ENCODE measurements around the gene TENT4A.

TENT4A gene

GRCh38 chr5:6718718-6719117 lies 5.5 kb downstream of the TENT4A start:
- DNase-seq, result no peak

- no peak for DNase-seq
Measured at GRCh38 chr5:6719417-6719816, 6.2 kb downstream of the TENT4A start.

GRCh38 chr5:6719896-6720560 lies 6.8 kb downstream of the TENT4A start:
- DNase-seq, result no peak

GRCh38 chr5:6720561-6720921 lies 7.3 kb downstream of the TENT4A start:
- DNase-seq, result no peak

- no peak for DNase-seq
Measured at GRCh38 chr5:6721442-6721841, 8.2 kb downstream of the TENT4A start.

GRCh38 chr5:6722015-6722414 lies 8.8 kb downstream of the TENT4A start:
- no peak for DNase-seq

- DNase-seq, result no peak
Measured at GRCh38 chr5:6723122-6723815, 10.0 kb downstream of the TENT4A start.

- no peak for DNase-seq
Measured at GRCh38 chr5:6723816-6724300, 10.6 kb downstream of the TENT4A start.

- no peak for DNase-seq
Measured at GRCh38 chr5:6724321-6724929, 11.2 kb downstream of the TENT4A start.

- DNase-seq, result no peak
Measured at GRCh38 chr5:6725421-6725820, 12.2 kb downstream of the TENT4A start.

- no peak for DNase-seq
Measured at GRCh38 chr5:6726006-6726405, 12.8 kb downstream of the TENT4A start.

GRCh38 chr5:6727231-6727630 lies 14.0 kb downstream of the TENT4A start:
- DNase-seq, result no peak

- peak; percentile 34 for DNase-seq
Measured at GRCh38 chr5:6728011-6728794, 15.0 kb downstream of the TENT4A start.

- DNase-seq, result no peak
Measured at GRCh38 chr5:6728795-6729183, 15.6 kb downstream of the TENT4A start.

- peak; percentile 64 for DNase-seq
Measured at GRCh38 chr5:6729386-6730310, 16.4 kb downstream of the TENT4A start.

GRCh38 chr5:6730407-6730806 lies 17.2 kb downstream of the TENT4A start:
- peak; percentile 46 for DNase-seq

- no peak for DNase-seq
Measured at GRCh38 chr5:6730807-6731206, 17.6 kb downstream of the TENT4A start.

- no peak for DNase-seq
Measured at GRCh38 chr5:6731465-6732237, 18.4 kb downstream of the TENT4A start.

- DNase-seq, result no peak
Measured at GRCh38 chr5:6732634-6733410, 19.6 kb downstream of the TENT4A start.

- no peak for DNase-seq
Measured at GRCh38 chr5:6733411-6734242, 20.4 kb downstream of the TENT4A start.
